ENCODE measurements around the gene PLEKHM3. TPM values are rescaled to one million over a fixed set of nuclear protein-coding genes. Genes with fewer than 3 reads are reported as not detected.
A peak's percentile ranks its signal among the peaks of the same experiment; 100 is the strongest.

The PLEKHM3 gene
- total RNA-seq, 4 donors from 2014 or later: 19.1 to 26.5 (median 24.0) TPM

DNA sequence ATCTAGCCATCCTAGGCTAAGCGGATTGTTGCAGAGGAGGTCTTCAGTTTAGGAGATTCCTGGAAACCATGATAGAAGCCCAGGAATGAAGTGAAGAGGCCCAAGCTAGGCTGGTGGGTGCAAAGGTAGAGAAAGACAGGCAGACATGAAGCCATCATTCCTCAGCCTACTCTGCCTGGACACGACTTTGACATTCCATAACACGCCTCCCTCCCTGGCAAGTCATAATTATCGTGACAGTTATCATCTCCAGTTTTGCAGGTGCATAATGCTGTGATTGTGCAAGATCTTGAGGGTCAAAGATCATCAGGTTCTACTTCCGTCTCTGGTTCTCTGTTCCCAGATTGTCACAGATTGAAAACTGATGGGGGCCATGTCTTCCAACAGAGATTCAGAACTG is 240.4 kb downstream of the PLEKHM3 start:
- peak overlapping the region in 2 of 4 donors; percentile 18 to 20 for H3K27ac ChIP-seq
- TF ChIP-seq CTCF (IDR thresholded peaks at IDR 0.05) (no peak), POLR2AphosphoS5 (IDR thresholded peaks at IDR 0.05) (peak in 1 of 3 donors; percentile 17), POLR2A (IDR thresholded peaks at IDR 0.05) (no peak), EP300 (IDR thresholded peaks at IDR 0.05; ENCODE audit: low read depth) (no peak)
- DNase-seq: no peak

DNA sequence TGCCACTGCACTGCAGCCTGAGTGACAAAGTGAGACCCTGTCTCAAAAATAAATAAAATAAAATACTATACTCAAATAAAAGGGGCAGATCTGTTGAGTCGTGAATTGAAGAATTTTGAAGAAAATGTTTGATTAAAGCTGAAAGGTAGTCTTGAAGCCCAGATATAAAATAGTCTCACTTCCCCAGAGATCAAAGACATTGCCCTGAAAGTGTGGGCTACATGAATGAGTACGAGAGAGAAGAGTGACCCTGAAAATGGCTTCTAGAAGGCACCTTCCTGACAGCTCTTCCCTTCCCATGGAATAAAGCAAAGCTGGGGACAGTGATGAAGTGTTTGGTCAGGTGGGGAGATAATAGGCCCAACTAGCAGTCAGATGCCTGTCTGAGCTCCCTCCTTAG is 241.8 kb downstream of the PLEKHM3 start:
- no peak for TF ChIP-seq CTCF (IDR thresholded peaks at IDR 0.05)
- no peak for TF ChIP-seq POLR2AphosphoS5 (IDR thresholded peaks at IDR 0.05)
- TF ChIP-seq EP300 (IDR thresholded peaks at IDR 0.05; ENCODE audit: low read depth): no peak
- TF ChIP-seq POLR2A (IDR thresholded peaks at IDR 0.05): no peak
- Histone ChIP-seq H3K27me3 (no peaks in the 10 kb centered on the region), H3K9me3 (no peaks in the 10 kb centered on the region), H3K4me3 (no peak overlapping the region), H3K36me3 (no peaks in the 10 kb centered on the region), H3K27ac (peak overlapping the region in 1 of 4 donors; percentile 61), H3K4me1 (peaks cover 3 to 32% (median 16%) of the 10 kb centered on the region in 4 donors)
- in situ Hi-C loops (cut with MboI; ENCODE audit: low pct_ligation_motif_present in 1 of 4, low pct_unique_long_range_greater_than_20kb in 1 of 4, low sequenced_read_pairs in 3 of 4): no loop called here
- intact Hi-C loops (cut with DNase I; ENCODE audit: low total_unique reads): no loop called here
- 75 to 83% methylated on average over 2 of the region's 2 CpGs for WGBS, 2 donors (ENCODE audit: low coverage in 1 of 2)
- DNase-seq: no peak

More for the DNA sequence above, 240.4 kb downstream of the PLEKHM3 start:
- 66 to 100% methylated on average over 1 to 5 of the region's 5 CpGs for WGBS, 2 donors (ENCODE audit: low coverage in 1 of 2)
- no peaks in the 10 kb centered on the region for H3K27me3 ChIP-seq
- in situ Hi-C loops (cut with MboI; ENCODE audit: low pct_ligation_motif_present in 1 of 4, low pct_unique_long_range_greater_than_20kb in 1 of 4, low sequenced_read_pairs in 3 of 4) (no loop called here), intact Hi-C loops (cut with DNase I; ENCODE audit: low total_unique reads) (no loop called here)
- H3K4me1 ChIP-seq: peaks cover 3 to 29% (median 16%) of the 10 kb centered on the region in 4 donors
- H3K4me3 ChIP-seq: no peak overlapping the region
- H3K9me3 ChIP-seq: no peaks in the 10 kb centered on the region
- no peaks in the 10 kb centered on the region for H3K36me3 ChIP-seq

DNA sequence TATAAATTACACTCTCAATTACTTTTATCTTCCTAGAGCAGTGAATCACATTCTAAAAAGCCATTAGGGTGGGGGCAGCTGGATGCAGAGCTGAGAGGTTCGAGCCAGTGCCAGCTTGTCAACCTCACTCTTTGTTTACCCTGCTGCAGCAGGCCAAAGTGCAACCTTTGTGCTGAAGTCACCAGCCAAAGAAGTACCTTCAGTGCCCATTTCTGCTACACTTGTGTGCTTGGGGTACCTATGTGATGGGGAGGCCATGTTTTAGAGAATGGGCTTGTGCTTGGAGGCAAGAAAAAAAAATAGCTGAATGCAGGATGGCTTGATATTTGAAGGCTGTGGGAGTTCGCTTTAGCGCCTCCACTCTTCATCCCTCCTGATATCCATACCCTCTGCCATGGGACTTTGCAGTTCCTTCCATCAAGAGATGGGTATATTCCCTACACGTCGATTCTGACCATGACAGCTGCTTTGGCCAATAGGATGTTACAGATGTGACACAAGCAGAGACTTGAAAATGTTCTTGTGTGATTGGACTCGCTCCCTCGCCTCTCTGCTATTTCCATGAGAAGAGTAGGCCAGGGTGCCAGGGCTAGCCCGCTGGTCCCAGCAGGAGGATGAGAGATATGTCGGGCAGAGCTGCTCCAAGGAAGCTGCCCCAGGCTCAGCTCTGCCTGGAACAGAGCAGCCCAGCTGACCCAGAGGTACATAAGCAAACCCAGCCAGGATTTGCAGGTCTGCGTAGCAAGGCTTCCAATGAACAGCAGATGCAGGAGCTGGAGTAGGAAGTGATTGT is 242.9 kb downstream of the PLEKHM3 start:
- no peaks in the 10 kb centered on the region for H3K27me3 ChIP-seq
- intact Hi-C loops (cut with DNase I; ENCODE audit: low total_unique reads) (no loop called here), in situ Hi-C loops (cut with MboI; ENCODE audit: low pct_ligation_motif_present in 1 of 4, low pct_unique_long_range_greater_than_20kb in 1 of 4, low sequenced_read_pairs in 3 of 4) (no loop called here)
- H3K9me3 ChIP-seq: no peaks in the 10 kb centered on the region
- H3K4me1 ChIP-seq: peaks cover 3 to 33% (median 16%) of the 10 kb centered on the region in 4 donors
- no peak for TF ChIP-seq POLR2A (IDR thresholded peaks at IDR 0.05)
- TF ChIP-seq EP300 (IDR thresholded peaks at IDR 0.05; ENCODE audit: low read depth): peak; percentile 13
- peak in 1 of 3 donors; percentile 26 for TF ChIP-seq POLR2AphosphoS5 (IDR thresholded peaks at IDR 0.05)
- TF ChIP-seq CTCF (IDR thresholded peaks at IDR 0.05): no peak
- H3K4me3 ChIP-seq: no peak overlapping the region
- DNase-seq: peak; percentile 69
- H3K27ac ChIP-seq: peak overlapping the region; percentile 18 to 61 (median 41)
- 80 to 89% methylated on average over 5 to 10 of the region's 10 CpGs for WGBS, 2 donors (ENCODE audit: low coverage in 1 of 2)
- no peaks in the 10 kb centered on the region for H3K36me3 ChIP-seq

- in situ Hi-C loops (cut with MboI; ENCODE audit: low pct_ligation_motif_present in 1 of 4, low pct_unique_long_range_greater_than_20kb in 1 of 4, low sequenced_read_pairs in 3 of 4): no loop called here
- no peak for TF ChIP-seq POLR2A (IDR thresholded peaks at IDR 0.05)
- TF ChIP-seq POLR2AphosphoS5 (IDR thresholded peaks at IDR 0.05): no peak
- TF ChIP-seq EP300 (IDR thresholded peaks at IDR 0.05; ENCODE audit: low read depth): no peak
- no peak for TF ChIP-seq CTCF (IDR thresholded peaks at IDR 0.05)
- intact Hi-C loops (cut with DNase I; ENCODE audit: low total_unique reads): no loop called here
- Histone ChIP-seq H3K27me3 (no peaks in the 10 kb centered on the region), H3K4me3 (no peak overlapping the region), H3K4me1 (peaks cover 3 to 21% (median 12%) of the 10 kb centered on the region in 4 donors), H3K27ac (no peak overlapping the region), H3K9me3 (no peaks in the 10 kb centered on the region), H3K36me3 (no peaks in the 10 kb centered on the region)
- 84 to 100% methylated on average over 4 to 11 of the region's 11 CpGs for WGBS, 2 donors (ENCODE audit: low coverage in 1 of 2)
- no peak for DNase-seq
Measured at GRCh38 chr2:207779523-207779922, 245.8 kb downstream of the PLEKHM3 start.

Data from transverse colon (tissue), 4 donors.